PC-9 (cell line): ENCODE measurements around the gene IFNA1. TPM values are rescaled to one million over a fixed set of nuclear protein-coding genes. Genes with fewer than 3 reads are reported as not detected.

Source experiments
- BruUV-seq: library from RNA; stranded (reverse); fragments of 400-500 nt; replicated peaks from 2 replicates; lab custom pipeline; 2021; lab: Mats Ljungman, UMichigan
- CTCF ChIA-PET: fragments of 300-600 bp; sonication (Branson Sonifier 250); formaldehyde crosslinking; loops from one replicate; lab custom pipeline; 2022; ENCODE audit warnings: antibody characterized with exemption; lab: Charles Lee
- POLR2A ChIA-PET: fragments of 300-600 bp; sonication (Branson Sonifier 250); formaldehyde crosslinking; loops from one replicate; lab custom pipeline; 2022; ENCODE audit warnings: antibody characterized with exemption; ENCODE audit not compliant: unreplicated experiment; lab: Charles Lee
- DNase-seq, 2 experiments: peaks; one replicate each; pipeline versions ENCODE4 v3.0.0 to v3.0.0-alpha.2; 2015 to 2022; ENCODE audit warnings: mixed read lengths in 1 of 2
- H2AFZ ChIP-seq: fragments of 200-600 bp; sonication (generic); 2 replicates; pipeline ENCODE4 v1.8.1; 2017; ENCODE audit warnings: antibody characterized with exemption
- H3F3A ChIP-seq: fragments of 200-600 bp; sonication (generic); 2 replicates; pipeline ENCODE4 v1.8.1; 2017; ENCODE audit warnings: antibody characterized with exemption, mild to moderate bottlenecking, low read depth; ENCODE audit not compliant: insufficient read depth
- H3K27ac ChIP-seq: fragments of 200-600 bp; sonication (generic); 2 replicates; pipeline ENCODE4 v1.6.1; 2016; ENCODE audit warnings: mixed run types
- H3K27me3 ChIP-seq: fragments of 200-600 bp; sonication (generic); 2 replicates; pipeline ENCODE4 v1.6.1; 2016; ENCODE audit warnings: low read depth, mixed run types; ENCODE audit not compliant: insufficient read depth
- H3K36me3 ChIP-seq: fragments of 200-600 bp; sonication (generic); 2 replicates; pipeline ENCODE4 v1.6.1; 2016; ENCODE audit warnings: low read depth, mixed run types
- H3K4me1 ChIP-seq: fragments of 200-600 bp; sonication (generic); replicated peaks from 2 replicates; pipeline ENCODE4 v1.6.1; 2016; ENCODE audit warnings: mixed run types; ENCODE audit not compliant: insufficient read depth
- H3K4me2 ChIP-seq: fragments of 200-600 bp; sonication (generic); 2 replicates; pipeline ENCODE4 v1.6.1; 2017; ENCODE audit warnings: mixed run types
- H3K4me3 ChIP-seq: fragments of 200-600 bp; sonication (generic); 2 replicates; pipeline ENCODE4 v1.6.1; 2016; ENCODE audit warnings: mixed run types
- H3K79me2 ChIP-seq: fragments of 200-600 bp; sonication (generic); 2 replicates; pipeline ENCODE4 v1.6.1; 2017; ENCODE audit warnings: low read depth, mixed run types
- H3K9me2 ChIP-seq: fragments of 200-600 bp; sonication (generic); 2 replicates; pipeline ENCODE4 v1.8.1; 2017; ENCODE audit warnings: mild to moderate bottlenecking; ENCODE audit not compliant: insufficient read depth
- H3K9me3 ChIP-seq: fragments of 200-600 bp; sonication (generic); 2 replicates; pipeline ENCODE4 v1.8.1; 2016; ENCODE audit warnings: low read depth; ENCODE audit not compliant: insufficient read depth
- H4K20me1 ChIP-seq: fragments of 200-600 bp; sonication (generic); 2 replicates; pipeline ENCODE4 v1.8.1; 2017; ENCODE audit not compliant: insufficient read depth
- CTCF ChIP-seq: fragments of 200-600 bp; sonication (generic); conservative IDR thresholded peaks from 2 replicates; pipeline ENCODE4 v1.6.1; 2017; ENCODE audit warnings: mixed run types, antibody characterized with exemption, mild to moderate bottlenecking, moderate library complexity
- EZH2 ChIP-seq: fragments of 200-600 bp; sonication (generic); IDR thresholded peaks from 2 replicates; pipeline ENCODE4 v1.8.0; 2017; ENCODE audit warnings: antibody characterized with exemption, low read depth
- intact Hi-C: fragments of 100-400 bp; cut with micrococcal nuclease; formaldehyde crosslinking; loops from one replicate; pipeline ENCODE4 v1.10.0; 2022; ENCODE audit not compliant: unreplicated experiment
- total RNA-seq: library from RNA; stranded (reverse); gene quantifications from 2 replicates; pipeline ENCODE4 v1.2.3, GENCODE V29; 2021

IFNA1 gene
- total RNA-seq, 1 experiment from 2014 or later: not detected

- H3K4me3 ChIP-seq: no peak overlapping the region
- DNase-seq: no peak
- H2AFZ ChIP-seq: no peak overlapping the region
- no peaks in the 10 kb centered on the region for H3F3A ChIP-seq
- CTCF ChIA-PET: no interaction called here
- H3K36me3 ChIP-seq: no peaks in the 10 kb centered on the region
- H4K20me1 ChIP-seq: no peaks in the 10 kb centered on the region
- no TSS peak for BruUV-seq
- H3K9me3 ChIP-seq: no peaks in the 10 kb centered on the region
- intact Hi-C loops: no loop called here
- no peak overlapping the region for H3K27ac ChIP-seq
- POLR2A ChIA-PET: no interaction called here
- H3K4me2 ChIP-seq: no peak overlapping the region
- H3K27me3 ChIP-seq: no peaks in the 10 kb centered on the region
- H3K4me1 ChIP-seq: no peaks in the 10 kb centered on the region
- no peaks in the 10 kb centered on the region for H3K9me2 ChIP-seq
- TF ChIP-seq EZH2 (no peak), CTCF (no peak)
- no peaks in the 10 kb centered on the region for H3K79me2 ChIP-seq
These were observed 41.2 kb upstream of the IFNA1 start for GRCh38 chr9:21398955-21399489.

- POLR2A ChIA-PET: no interaction called here
These were observed 40.3 kb upstream of the IFNA1 start for GRCh38 chr9:21399956-21400355.

GRCh38 chr9:21402386-21403251 is 37.6 kb upstream of the IFNA1 start:
- H3K27me3 ChIP-seq: no peaks in the 10 kb centered on the region
- no peaks in the 10 kb centered on the region for H3K79me2 ChIP-seq
- H3K4me2 ChIP-seq: no peak overlapping the region
- no peak for TF ChIP-seq EZH2
- no peak for TF ChIP-seq CTCF
- POLR2A ChIA-PET: no interaction called here
- no peaks in the 10 kb centered on the region for H4K20me1 ChIP-seq
- no peaks in the 10 kb centered on the region for H3K36me3 ChIP-seq
- no peaks in the 10 kb centered on the region for H3K4me1 ChIP-seq
- H3F3A ChIP-seq: no peaks in the 10 kb centered on the region
- intact Hi-C loops: no loop called here
- CTCF ChIA-PET: no interaction called here
- no peak overlapping the region for H2AFZ ChIP-seq
- no TSS peak for BruUV-seq
- no peak for DNase-seq
- H3K9me2 ChIP-seq: no peaks in the 10 kb centered on the region
- H3K27ac ChIP-seq: no peak overlapping the region
- no peak overlapping the region for H3K4me3 ChIP-seq
- no peaks in the 10 kb centered on the region for H3K9me3 ChIP-seq

More at GRCh38 chr9:21399956-21400355, 40.3 kb upstream of the IFNA1 start:
- H3K4me3 ChIP-seq: no peak overlapping the region
- H3K79me2 ChIP-seq: no peaks in the 10 kb centered on the region
- no peaks in the 10 kb centered on the region for H3K4me1 ChIP-seq
- CTCF ChIA-PET: no interaction called here
- TF ChIP-seq EZH2: no peak
- no peak for TF ChIP-seq CTCF
- no peaks in the 10 kb centered on the region for H3K36me3 ChIP-seq
- DNase-seq: no peak
- no peaks in the 10 kb centered on the region for H3K27me3 ChIP-seq
- H3K4me2 ChIP-seq: no peak overlapping the region
- no peaks in the 10 kb centered on the region for H3F3A ChIP-seq
- no peak overlapping the region for H3K27ac ChIP-seq
- no peak overlapping the region for H2AFZ ChIP-seq
- H3K9me3 ChIP-seq: no peaks in the 10 kb centered on the region
- H3K9me2 ChIP-seq: no peaks in the 10 kb centered on the region
- BruUV-seq: no TSS peak
- no peaks in the 10 kb centered on the region for H4K20me1 ChIP-seq
- intact Hi-C loops: no loop called here
